ENCODE measurements around the gene NOX4. TPM values are rescaled to one million over a fixed set of nuclear protein-coding genes. Genes with fewer than 3 reads are reported as not detected.

Gene NOX4
- total RNA-seq, 1 donor from 2014 or later = 3.3 TPM

- no peaks in the 10 kb centered on the region for H3K4me1 Mint-ChIP-seq
- H3K27me3 ChIP-seq = no peaks in the 10 kb centered on the region
- H4K20me1 ChIP-seq (ENCODE audit: low read depth) = no peaks in the 10 kb centered on the region
- H3K9me3 Mint-ChIP-seq = no peaks in the 10 kb centered on the region
- H3K9me3 ChIP-seq (ENCODE audit: low read depth) = peaks cover 4% of the 10 kb centered on the region
- no peak overlapping the region for H2AFZ ChIP-seq (replicated peaks)
- no peak overlapping the region for H3K4me3 Mint-ChIP-seq
- no peak overlapping the region for H3K9ac ChIP-seq
- H3K79me2 ChIP-seq (ENCODE audit: low read depth) = no peaks in the 10 kb centered on the region
- no peaks in the 10 kb centered on the region for H3K4me1 ChIP-seq
- no peaks in the 10 kb centered on the region for H3F3A ChIP-seq (ENCODE audit: low read depth)
- no peak for DNase-seq (ENCODE audit: low spot score)
- H3K27ac Mint-ChIP-seq = no peak overlapping the region
- TF ChIP-seq EZH2phosphoT487 (IDR thresholded peaks at IDR 0.05) (no peak), CTCF (IDR thresholded peaks at IDR 0.05) (no peak), EZH2 (IDR thresholded peaks at IDR 0.05) (no peak)
- peaks cover 5% of the 10 kb centered on the region for H3K36me3 ChIP-seq
- no peaks in the 10 kb centered on the region for H3K36me3 Mint-ChIP-seq
- no peak overlapping the region for H3K4me3 ChIP-seq
- no peaks in the 10 kb centered on the region for H3K27me3 Mint-ChIP-seq (ENCODE audit: insufficient read depth, low read depth)
- H3K27ac ChIP-seq = no peak overlapping the region
- H3K4me2 ChIP-seq = no peak overlapping the region
Observed at GRCh38 chr11:89521294-89521693, 30.1 kb upstream of the NOX4 start.

- Histone ChIP-seq H3K27ac (no peak overlapping the region), H3K36me3 (no peaks in the 10 kb centered on the region)
Observed at GRCh38 chr11:89516496-89516895, 25.3 kb upstream of the NOX4 start.

GRCh38 chr11:89508544-89508943, 17.4 kb upstream of the NOX4 start:
- no peaks in the 10 kb centered on the region for H3K9me3 Mint-ChIP-seq
- no peak overlapping the region for H3K4me3 ChIP-seq
- no peak overlapping the region for H3K9ac ChIP-seq
- H3K9me3 ChIP-seq (ENCODE audit: low read depth) = no peaks in the 10 kb centered on the region
- H3K27ac ChIP-seq = no peak overlapping the region
- TF ChIP-seq CTCF (IDR thresholded peaks at IDR 0.05) = no peak
- TF ChIP-seq EZH2phosphoT487 (IDR thresholded peaks at IDR 0.05) = no peak
- TF ChIP-seq EZH2 (IDR thresholded peaks at IDR 0.05) = no peak
- H3K79me2 ChIP-seq (ENCODE audit: low read depth) = no peaks in the 10 kb centered on the region
- H3K4me1 Mint-ChIP-seq = no peaks in the 10 kb centered on the region
- no peak for DNase-seq (ENCODE audit: low spot score)
- H3K27ac Mint-ChIP-seq = no peak overlapping the region
- no peaks in the 10 kb centered on the region for H3K4me1 ChIP-seq
- H3K27me3 ChIP-seq = no peaks in the 10 kb centered on the region
- no peaks in the 10 kb centered on the region for H4K20me1 ChIP-seq (ENCODE audit: low read depth)
- no peak overlapping the region for H2AFZ ChIP-seq (replicated peaks)
- H3K27me3 Mint-ChIP-seq (ENCODE audit: insufficient read depth, low read depth) = no peaks in the 10 kb centered on the region
- no peak overlapping the region for H3K4me2 ChIP-seq
- H3K36me3 Mint-ChIP-seq = no peaks in the 10 kb centered on the region
- no peaks in the 10 kb centered on the region for H3F3A ChIP-seq (ENCODE audit: low read depth)
- no peak overlapping the region for H3K4me3 Mint-ChIP-seq
- H3K36me3 ChIP-seq = no peaks in the 10 kb centered on the region

More at GRCh38 chr11:89516496-89516895, 25.3 kb upstream of the NOX4 start:
- no peaks in the 10 kb centered on the region for H3K79me2 ChIP-seq (ENCODE audit: low read depth)
- TF ChIP-seq EZH2 (IDR thresholded peaks at IDR 0.05) (no peak), CTCF (IDR thresholded peaks at IDR 0.05) (no peak), EZH2phosphoT487 (IDR thresholded peaks at IDR 0.05) (no peak)
- H3K4me2 ChIP-seq = no peak overlapping the region
- H2AFZ ChIP-seq (replicated peaks) = peak overlapping the region; percentile 51
- no peaks in the 10 kb centered on the region for H3K4me1 Mint-ChIP-seq
- DNase-seq (ENCODE audit: low spot score) = no peak
- H3K4me1 ChIP-seq = no peaks in the 10 kb centered on the region
- no peak overlapping the region for H3K9ac ChIP-seq
- H3K4me3 Mint-ChIP-seq = no peak overlapping the region
- H3K9me3 Mint-ChIP-seq = peaks cover 4% of the 10 kb centered on the region
- H4K20me1 ChIP-seq (ENCODE audit: low read depth) = no peaks in the 10 kb centered on the region
- no peaks in the 10 kb centered on the region for H3K27me3 Mint-ChIP-seq (ENCODE audit: insufficient read depth, low read depth)
- H3K9me3 ChIP-seq (ENCODE audit: low read depth) = no peaks in the 10 kb centered on the region
- no peak overlapping the region for H3K27ac Mint-ChIP-seq
- no peaks in the 10 kb centered on the region for H3F3A ChIP-seq (ENCODE audit: low read depth)
- no peaks in the 10 kb centered on the region for H3K36me3 Mint-ChIP-seq
- no peak overlapping the region for H3K4me3 ChIP-seq
- no peaks in the 10 kb centered on the region for H3K27me3 ChIP-seq

Data from neural progenitor cell (in vitro differentiated cells).